Loucy (cell line): Measurements from ENCODE around the gene MICA.
"Not testable (repeated sequence)": the region's sequence is repeated elsewhere in the genome, so short reads cannot be mapped to it uniquely, and the experiment has no call there.

Experiments used
- H2AFZ ChIP-seq: fragments of 200-600 bp; sonication (generic); 2 replicates; pipeline ENCODE4 v1.6.0; 2016; ENCODE audit warnings: antibody characterized with exemption, mild to moderate bottlenecking, low read length, moderate library complexity
- H3F3A ChIP-seq: fragments of 200-600 bp; 2 replicates; pipeline ENCODE4 v1.6.0; 2016; ENCODE audit warnings: antibody characterized with exemption, low read depth, mild to moderate bottlenecking
- H3K27me3 ChIP-seq: fragments of 200-600 bp; sonication (generic); 2 replicates; pipeline ENCODE4 v1.6.1; 2014; ENCODE audit warnings: low read length, mild to moderate bottlenecking; ENCODE audit not compliant: insufficient read depth, poor library complexity, severe bottlenecking
- H3K36me3 ChIP-seq: fragments of 200-600 bp; sonication (generic); 2 replicates; pipeline ENCODE4 v1.6.1; 2016; ENCODE audit warnings: low read length; ENCODE audit not compliant: insufficient read depth
- H3K4me1 ChIP-seq: fragments of 200-600 bp; sonication (generic); 2 replicates; pipeline ENCODE4 v1.5.1; 2014; ENCODE audit warnings: low read length, mild to moderate bottlenecking; ENCODE audit not compliant: insufficient read depth, poor library complexity, severe bottlenecking
- H3K4me2 ChIP-seq: fragments of 200-600 bp; sonication (generic); 2 replicates; pipeline ENCODE4 v1.6.0; 2014; ENCODE audit warnings: antibody characterized with exemption, low read length, low read depth, mild to moderate bottlenecking; ENCODE audit not compliant: poor library complexity, severe bottlenecking
- H3K4me3 ChIP-seq: fragments of 200-600 bp; sonication (generic); 2 replicates; pipeline ENCODE4 v1.5.1; 2014; ENCODE audit warnings: low read length, mild to moderate bottlenecking, mixed read lengths; ENCODE audit not compliant: poor library complexity, severe bottlenecking
- H3K79me2 ChIP-seq: fragments of 200-600 bp; sonication (generic); 2 replicates; pipeline ENCODE4 v1.6.1; 2014; ENCODE audit warnings: low read length; ENCODE audit not compliant: insufficient read depth
- H3K9ac ChIP-seq: fragments of 200-600 bp; sonication (generic); 2 replicates; pipeline ENCODE4 v1.6.0; 2014; ENCODE audit warnings: mild to moderate bottlenecking, low read depth, low read length, moderate library complexity; ENCODE audit not compliant: poor library complexity, severe bottlenecking
- H3K9me2 ChIP-seq: fragments of 200-600 bp; sonication (generic); replicated peaks from 2 replicates; pipeline ENCODE4 v1.6.1; 2016; ENCODE audit warnings: low read depth, low read length, mixed read lengths
- H3K9me3 ChIP-seq: fragments of 200-600 bp; sonication (generic); 2 replicates; pipeline ENCODE4 v1.6.1; 2014; ENCODE audit warnings: mild to moderate bottlenecking, antibody characterized with exemption, low read length, low read depth; ENCODE audit not compliant: insufficient read depth
- H4K20me1 ChIP-seq: fragments of 200-600 bp; sonication (generic); 2 replicates; pipeline ENCODE4 v1.6.0; 2014; ENCODE audit warnings: antibody characterized with exemption, low read length, mild to moderate bottlenecking; ENCODE audit not compliant: insufficient read depth, poor library complexity, severe bottlenecking
- CTCF ChIP-seq: fragments of 200-600 bp; sonication (generic); conservative IDR thresholded peaks from 2 replicates; pipeline ENCODE4 v1.5.1; 2014; ENCODE audit warnings: mild to moderate bottlenecking, antibody characterized with exemption, low read length
- EZH2phosphoT487 ChIP-seq: fragments of 200-600 bp; IDR thresholded peaks from 2 replicates; pipeline ENCODE4 v1.6.1; 2018; ENCODE audit warnings: antibody characterized with exemption, mild to moderate bottlenecking, moderate library complexity, borderline replicate concordance

Gene MICA

GRCh38 chr6:31394381-31394780 is 9.0 kb upstream of the MICA start:
- TF ChIP-seq EZH2phosphoT487 = no peak
- TF ChIP-seq CTCF = no peak
- no peak overlapping the region for H2AFZ ChIP-seq
- no peak overlapping the region for H3K9ac ChIP-seq
- H3K9me2 ChIP-seq = no peaks in the 10 kb centered on the region
- H3K4me1 ChIP-seq = peaks cover 14% of the 10 kb centered on the region
- H3K36me3 ChIP-seq = no peaks in the 10 kb centered on the region
- H3K4me3 ChIP-seq = no peak overlapping the region
- no peak overlapping the region for H3K4me2 ChIP-seq
- no peaks in the 10 kb centered on the region for H4K20me1 ChIP-seq
- no peaks in the 10 kb centered on the region for H3K27me3 ChIP-seq
- H3F3A ChIP-seq = no peaks in the 10 kb centered on the region
- H3K9me3 ChIP-seq = no peaks in the 10 kb centered on the region
- H3K79me2 ChIP-seq = peaks cover 8% of the 10 kb centered on the region; the same call in 1 of the 2 replicates

GRCh38 chr6:31395832-31396231 is 7.6 kb upstream of the MICA start:
- Histone ChIP-seq H3K9me2 (no peaks in the 10 kb centered on the region), H4K20me1 (no peaks in the 10 kb centered on the region), H3K4me1 (peaks cover 20% of the 10 kb centered on the region), H3K9me3 (no peaks in the 10 kb centered on the region), H3K4me2 (peak overlapping the region; percentile 70), H3K79me2 (peaks cover 19% of the 10 kb centered on the region; the same call in 1 of the 2 replicates), H3K36me3 (no peaks in the 10 kb centered on the region), H3K9ac (peak overlapping the region; percentile 49), H3F3A (no peaks in the 10 kb centered on the region), H3K27me3 (no peaks in the 10 kb centered on the region), H2AFZ (no peak overlapping the region), H3K4me3 (no peak overlapping the region)
- TF ChIP-seq EZH2phosphoT487 = no peak
- TF ChIP-seq CTCF = no peak

GRCh38 chr6:31396422-31397152 is 6.8 kb upstream of the MICA start:
- TF ChIP-seq EZH2phosphoT487 = no peak
- peak; percentile 80 for TF ChIP-seq CTCF
- Histone ChIP-seq H3K4me2 (peak overlapping the region; percentile 70), H3K79me2 (peaks cover 26% of the 10 kb centered on the region; the same call in 1 of the 2 replicates), H3K9me3 (no peaks in the 10 kb centered on the region), H2AFZ (0 out of 2 replicates have a peak overlapping the region, but pooled peaks have one; percentile 65), H3K9me2 (no peaks in the 10 kb centered on the region), H3K36me3 (no peaks in the 10 kb centered on the region), H3K9ac (peak overlapping the region; percentile 49), H3K4me3 (peak overlapping the region; percentile 54), H4K20me1 (peaks cover 3% of the 10 kb centered on the region), H3F3A (0 out of 2 replicates have a peak, but pooled peaks cover 2% of the 10 kb centered on the region), H3K27me3 (no peaks in the 10 kb centered on the region), H3K4me1 (peaks cover 27% of the 10 kb centered on the region)

- Histone ChIP-seq H3K4me2 (peak overlapping the region; percentile 70), H3K9ac (peak overlapping the region; percentile 49), H3K79me2 (peaks cover 32% of the 10 kb centered on the region; the same call in 1 of the 2 replicates), H3K4me1 (peaks cover 32% of the 10 kb centered on the region)
- H2AFZ ChIP-seq, H3K36me3 ChIP-seq, H3K9me2 ChIP-seq, H3K4me3 ChIP-seq, H3F3A ChIP-seq, H3K27me3 ChIP-seq, H4K20me1 ChIP-seq, H3K9me3 ChIP-seq: not testable (repeated sequence)
Measured at GRCh38 chr6:31397153-31397499, 6.3 kb upstream of the MICA start.
